GM18951 (cell line): Measurements from ENCODE around the gene NHSL2.

Experiments used
- POLR2A ChIP-seq: IDR thresholded peaks from 4 replicates; pipeline ENCODE4 v1.6.1; 2011; ENCODE audit warnings: mild to moderate bottlenecking; ENCODE audit not compliant: insufficient read length, insufficient read depth; ENCODE audit errors: extremely low read depth
- in situ Hi-C: fragments of 300-500 bp; cut with MboI; formaldehyde crosslinking; loops from one replicate; pipeline ENCODE4 v1.12.0; 2022; ENCODE audit warnings: low sequenced_read_pairs, mixed read lengths, inconsistent platforms; ENCODE audit not compliant: unreplicated experiment

The NHSL2 gene

DNA sequence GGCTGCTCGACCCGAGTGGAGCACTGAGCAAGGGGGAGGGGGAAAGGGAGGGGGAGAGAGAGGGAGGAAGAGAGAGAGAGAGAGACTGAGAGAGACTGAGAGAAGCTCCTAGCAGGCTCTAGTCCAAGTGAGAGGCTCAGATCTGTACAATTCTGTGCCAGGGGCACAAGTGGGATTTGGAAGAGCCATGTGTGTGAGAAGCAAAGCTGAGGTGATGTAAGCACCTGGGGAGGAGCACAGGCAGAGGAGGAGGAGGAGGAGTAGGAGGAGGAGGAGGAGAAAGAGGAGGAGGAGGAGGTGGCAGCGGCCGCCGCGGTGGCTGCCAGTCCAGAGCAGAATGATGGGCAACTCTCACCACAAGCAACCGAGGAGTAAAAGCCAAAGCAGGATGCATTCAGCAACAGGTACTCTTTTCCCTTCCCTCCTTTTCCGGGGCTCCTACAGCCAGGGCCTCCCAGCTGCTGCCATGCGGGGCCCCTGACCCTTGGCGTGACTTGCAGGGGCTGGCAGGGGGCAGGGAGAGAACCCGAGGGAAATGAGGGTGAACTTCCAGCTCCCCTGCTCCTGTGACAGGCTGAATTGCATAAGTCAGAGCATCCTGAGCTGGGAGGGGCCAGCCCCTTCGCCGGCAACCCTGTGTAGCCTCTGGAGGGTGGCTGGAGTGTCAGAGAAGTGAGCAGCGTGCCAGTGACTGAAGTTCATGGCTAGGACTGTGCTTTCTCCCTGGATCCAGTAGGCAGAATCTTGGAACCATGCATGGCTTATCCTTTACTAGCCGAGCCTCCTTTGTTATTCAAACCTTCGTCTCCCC is 158.9 kb downstream of the NHSL2 start:
- in situ Hi-C loops = no loop called here
- no peak for TF ChIP-seq POLR2A

DNA sequence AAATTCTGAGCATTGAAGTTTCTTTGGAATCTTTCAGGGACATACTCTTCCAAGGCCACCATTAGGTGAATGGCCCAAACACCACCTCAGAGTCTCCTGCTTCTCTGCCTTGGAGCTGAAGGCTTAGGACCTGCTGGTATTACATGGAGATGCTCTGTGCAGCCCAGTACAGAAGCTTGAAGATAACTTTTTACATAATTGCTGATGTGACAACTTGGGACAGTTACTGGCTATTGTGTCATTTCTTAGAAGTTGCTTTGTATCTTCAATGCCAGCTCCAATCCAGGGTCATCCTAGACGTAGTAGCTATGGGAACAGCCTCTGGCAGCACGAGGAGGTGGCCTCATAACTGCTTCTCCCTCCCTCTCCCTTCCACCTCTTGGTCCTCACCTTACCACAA is 160.6 kb downstream of the NHSL2 start:
- in situ Hi-C loops = no loop called here
- TF ChIP-seq POLR2A = no peak

GRCh38 chrX:72073633-72074032 is 163.0 kb downstream of the NHSL2 start:
- TF ChIP-seq POLR2A = no peak
- in situ Hi-C loops = no loop called here

DNA sequence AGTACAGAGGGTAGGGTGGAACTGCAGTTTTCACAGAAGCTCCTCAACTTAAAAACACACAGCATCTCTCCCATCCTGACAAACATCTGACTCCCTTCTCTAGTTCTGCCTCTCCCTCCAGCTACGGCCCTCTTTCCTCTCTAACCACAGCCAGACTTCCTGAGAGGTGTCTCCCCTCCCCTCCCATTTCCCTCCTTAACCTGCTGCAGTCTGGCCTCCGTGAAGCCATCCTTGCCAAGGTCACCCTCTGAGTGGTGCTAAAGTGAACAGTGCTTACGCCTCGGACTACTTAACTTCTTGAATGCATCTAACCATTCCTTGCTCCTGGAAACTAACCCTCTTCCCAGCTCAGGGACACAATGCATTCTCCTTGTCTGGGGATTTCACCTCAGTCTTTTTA is 167.8 kb downstream of the NHSL2 start:
- no peak for TF ChIP-seq POLR2A
- in situ Hi-C loops = no loop called here

- TF ChIP-seq POLR2A = no peak
- in situ Hi-C loops = no loop called here
Measured at GRCh38 chrX:72079607-72080006, 169.0 kb downstream of the NHSL2 start.

DNA sequence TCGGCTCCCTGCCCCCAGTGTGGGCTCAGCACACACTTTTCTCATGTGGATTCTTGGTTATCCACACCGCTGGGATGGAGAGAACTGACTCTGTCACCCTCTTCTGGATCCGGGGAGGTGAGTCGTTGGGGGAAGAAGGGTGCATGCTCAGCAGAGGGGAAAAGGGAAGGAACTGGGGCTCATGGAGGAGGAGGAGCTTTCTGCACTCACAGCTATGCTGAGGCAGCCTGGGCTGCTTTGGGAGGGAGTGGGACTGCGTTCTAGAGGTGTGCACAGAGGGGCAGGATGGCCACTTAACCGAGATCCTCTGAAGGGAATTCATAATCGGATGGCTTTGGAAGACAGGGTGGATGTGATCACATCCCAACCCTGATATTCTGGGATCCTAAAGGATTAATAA is 169.5 kb downstream of the NHSL2 start:
- in situ Hi-C loops = no loop called here
- TF ChIP-seq POLR2A = no peak

DNA sequence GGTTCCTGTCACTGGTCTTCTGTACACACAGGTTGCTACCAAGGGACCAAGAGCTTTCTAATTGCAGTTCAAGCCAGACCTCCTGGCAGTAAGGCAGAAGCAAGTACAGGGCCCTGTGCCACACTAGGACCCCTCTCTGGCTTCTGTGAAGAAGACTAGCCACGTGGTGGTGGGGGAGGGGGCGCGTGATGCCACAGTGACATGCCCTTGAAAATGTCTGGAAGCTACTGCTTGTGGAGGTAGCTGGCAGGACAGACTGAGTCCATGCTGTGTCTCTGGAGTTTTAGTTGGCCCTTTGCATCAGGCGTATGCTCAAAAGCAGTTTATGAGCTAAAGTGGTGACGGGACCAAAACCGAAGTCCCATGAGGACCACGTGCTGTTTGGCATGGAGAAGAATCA is 170.2 kb downstream of the NHSL2 start:
- TF ChIP-seq POLR2A = no peak
- in situ Hi-C loops = no loop called here

DNA sequence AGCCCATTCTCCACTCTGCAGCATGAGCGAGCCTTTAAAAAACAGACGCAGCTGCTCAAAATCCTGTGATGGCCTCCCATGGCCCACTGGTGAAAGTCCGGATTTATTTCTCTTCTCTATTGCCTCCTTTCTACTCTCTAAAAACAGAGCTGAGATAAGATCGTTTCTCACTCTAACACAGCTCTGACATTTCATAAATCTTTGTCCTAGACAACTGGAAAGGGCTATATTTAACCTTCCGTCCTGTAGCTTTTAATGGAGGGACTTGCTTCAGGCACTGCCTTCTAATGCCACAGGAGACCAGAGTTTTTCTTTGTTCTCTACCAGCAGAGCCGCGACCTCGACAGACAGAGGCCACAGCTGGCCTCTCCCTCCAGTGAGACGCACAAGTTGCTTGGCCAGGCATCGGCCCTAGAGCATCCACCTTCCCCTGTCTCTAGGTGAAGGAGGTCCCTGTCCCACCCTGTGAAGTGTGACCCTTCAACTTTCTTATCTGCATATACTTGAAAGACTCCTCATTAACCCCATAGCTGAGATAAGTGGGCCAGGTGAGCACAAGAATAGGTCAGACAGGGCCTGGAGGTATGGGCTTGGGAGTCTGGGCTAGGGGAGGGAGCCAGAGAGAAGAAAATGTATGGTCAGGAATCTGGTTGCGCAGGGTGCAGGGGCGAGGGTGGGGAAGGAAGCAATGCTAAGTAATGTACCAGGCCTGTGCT is 171.1 kb downstream of the NHSL2 start:
- TF ChIP-seq POLR2A = no peak
- in situ Hi-C loops = no loop called here

- TF ChIP-seq POLR2A = no peak
- in situ Hi-C loops = no loop called here
Measured at GRCh38 chrX:72083291-72083690, 172.6 kb downstream of the NHSL2 start.

DNA sequence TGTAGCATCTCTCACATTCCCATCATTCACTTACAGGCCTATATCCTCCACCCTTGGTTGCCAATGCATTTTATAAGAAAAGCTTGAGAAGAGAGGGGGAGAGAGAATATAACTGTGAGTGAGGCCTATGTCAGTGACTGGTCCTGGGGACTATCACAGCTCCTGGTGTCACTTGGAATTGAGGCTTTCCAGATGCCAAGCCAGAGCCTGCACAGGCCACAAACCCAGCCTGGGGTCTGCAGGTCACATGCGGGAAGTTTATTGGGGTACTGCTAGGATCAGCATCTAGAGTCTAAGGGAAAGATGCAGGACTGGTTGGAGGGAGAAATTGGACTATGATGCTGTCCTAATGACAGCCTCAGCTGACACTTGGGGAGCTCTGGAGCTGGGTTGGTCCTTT is 173.5 kb downstream of the NHSL2 start:
- TF ChIP-seq POLR2A = no peak
- in situ Hi-C loops = no loop called here

DNA sequence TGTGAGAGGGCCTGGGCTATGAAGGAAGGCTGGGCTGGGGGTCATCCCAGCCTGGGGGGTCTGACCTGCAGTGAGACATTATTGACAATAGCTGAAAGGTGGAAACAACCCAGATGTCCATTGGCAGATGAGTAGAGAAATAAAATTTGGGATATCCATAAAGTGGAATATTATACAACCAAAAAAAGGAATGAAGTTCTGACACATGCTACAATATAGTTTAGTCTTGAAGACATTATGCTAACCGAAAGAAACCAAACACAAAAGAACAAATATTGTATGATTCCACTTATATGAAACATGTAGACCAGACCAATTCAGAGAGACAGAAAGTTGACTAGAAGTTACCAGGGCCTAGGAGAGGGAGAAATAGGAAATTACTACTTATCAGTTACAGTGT is 176.3 kb downstream of the NHSL2 start:
- no peak for TF ChIP-seq POLR2A
- in situ Hi-C loops = no loop called here

- in situ Hi-C loops = no loop called here
- no peak for TF ChIP-seq POLR2A
Measured at GRCh38 chrX:72088761-72089160, 178.1 kb downstream of the NHSL2 start.

DNA sequence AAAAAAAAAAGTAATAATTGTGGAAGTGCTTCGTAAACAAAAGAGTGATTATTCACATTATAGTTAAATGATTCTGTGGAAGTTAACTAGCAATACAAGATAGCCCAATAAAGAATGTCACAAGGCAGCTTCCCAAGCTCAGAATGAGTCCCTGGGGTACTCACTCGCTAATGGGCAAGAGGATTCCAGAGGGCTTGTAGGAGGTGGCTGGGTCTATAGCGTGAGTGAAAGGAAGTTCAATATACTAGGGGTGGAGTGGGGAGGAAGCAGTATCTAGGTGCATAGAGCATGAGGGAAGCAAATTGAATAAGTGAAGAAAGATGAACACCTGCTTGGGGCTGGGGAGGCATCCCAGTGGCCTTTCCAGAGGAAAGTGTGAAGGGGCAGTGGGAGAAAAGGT is 178.6 kb downstream of the NHSL2 start:
- TF ChIP-seq POLR2A = no peak
- in situ Hi-C loops = no loop called here

- TF ChIP-seq POLR2A = no peak
- in situ Hi-C loops = no loop called here
Measured at GRCh38 chrX:72094894-72095293, 184.2 kb downstream of the NHSL2 start.

GRCh38 chrX:72095370-72095769 is 184.7 kb downstream of the NHSL2 start:
- in situ Hi-C loops = no loop called here
- TF ChIP-seq POLR2A = no peak

GRCh38 chrX:72097098-72097497 is 186.5 kb downstream of the NHSL2 start:
- no peak for TF ChIP-seq POLR2A
- in situ Hi-C loops = no loop called here
